DMS79 (cell line): Measurements from ENCODE around the gene NEK10.
"Not testable (repeated sequence)": the region's sequence is repeated elsewhere in the genome, so short reads cannot be mapped to it uniquely, and the experiment has no call there.

Source experiments
- DNase-seq: peaks from one replicate; lab custom pipeline; 2025; lab: John Stamatoyannopoulos, UW

The NEK10 gene, protein sequence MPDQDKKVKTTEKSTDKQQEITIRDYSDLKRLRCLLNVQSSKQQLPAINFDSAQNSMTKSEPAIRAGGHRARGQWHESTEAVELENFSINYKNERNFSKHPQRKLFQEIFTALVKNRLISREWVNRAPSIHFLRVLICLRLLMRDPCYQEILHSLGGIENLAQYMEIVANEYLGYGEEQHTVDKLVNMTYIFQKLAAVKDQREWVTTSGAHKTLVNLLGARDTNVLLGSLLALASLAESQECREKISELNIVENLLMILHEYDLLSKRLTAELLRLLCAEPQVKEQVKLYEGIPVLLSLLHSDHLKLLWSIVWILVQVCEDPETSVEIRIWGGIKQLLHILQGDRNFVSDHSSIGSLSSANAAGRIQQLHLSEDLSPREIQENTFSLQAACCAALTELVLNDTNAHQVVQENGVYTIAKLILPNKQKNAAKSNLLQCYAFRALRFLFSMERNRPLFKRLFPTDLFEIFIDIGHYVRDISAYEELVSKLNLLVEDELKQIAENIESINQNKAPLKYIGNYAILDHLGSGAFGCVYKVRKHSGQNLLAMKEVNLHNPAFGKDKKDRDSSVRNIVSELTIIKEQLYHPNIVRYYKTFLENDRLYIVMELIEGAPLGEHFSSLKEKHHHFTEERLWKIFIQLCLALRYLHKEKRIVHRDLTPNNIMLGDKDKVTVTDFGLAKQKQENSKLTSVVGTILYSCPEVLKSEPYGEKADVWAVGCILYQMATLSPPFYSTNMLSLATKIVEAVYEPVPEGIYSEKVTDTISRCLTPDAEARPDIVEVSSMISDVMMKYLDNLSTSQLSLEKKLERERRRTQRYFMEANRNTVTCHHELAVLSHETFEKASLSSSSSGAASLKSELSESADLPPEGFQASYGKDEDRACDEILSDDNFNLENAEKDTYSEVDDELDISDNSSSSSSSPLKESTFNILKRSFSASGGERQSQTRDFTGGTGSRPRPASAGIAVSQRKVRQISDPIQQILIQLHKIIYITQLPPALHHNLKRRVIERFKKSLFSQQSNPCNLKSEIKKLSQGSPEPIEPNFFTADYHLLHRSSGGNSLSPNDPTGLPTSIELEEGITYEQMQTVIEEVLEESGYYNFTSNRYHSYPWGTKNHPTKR

GRCh38 chr3:27368831-27369607 lies at the start of gene NEK10:
TSS of gene NEK10 (minus strand) at chr3:27369383. CDS start at chr3:27352882, 16,501 bp downstream.
- peak; percentile 33 for DNase-seq

GRCh38 chr3:27415202-27415601 lies 46.0 kb upstream of the NEK10 start:
- no peak for DNase-seq

DNA sequence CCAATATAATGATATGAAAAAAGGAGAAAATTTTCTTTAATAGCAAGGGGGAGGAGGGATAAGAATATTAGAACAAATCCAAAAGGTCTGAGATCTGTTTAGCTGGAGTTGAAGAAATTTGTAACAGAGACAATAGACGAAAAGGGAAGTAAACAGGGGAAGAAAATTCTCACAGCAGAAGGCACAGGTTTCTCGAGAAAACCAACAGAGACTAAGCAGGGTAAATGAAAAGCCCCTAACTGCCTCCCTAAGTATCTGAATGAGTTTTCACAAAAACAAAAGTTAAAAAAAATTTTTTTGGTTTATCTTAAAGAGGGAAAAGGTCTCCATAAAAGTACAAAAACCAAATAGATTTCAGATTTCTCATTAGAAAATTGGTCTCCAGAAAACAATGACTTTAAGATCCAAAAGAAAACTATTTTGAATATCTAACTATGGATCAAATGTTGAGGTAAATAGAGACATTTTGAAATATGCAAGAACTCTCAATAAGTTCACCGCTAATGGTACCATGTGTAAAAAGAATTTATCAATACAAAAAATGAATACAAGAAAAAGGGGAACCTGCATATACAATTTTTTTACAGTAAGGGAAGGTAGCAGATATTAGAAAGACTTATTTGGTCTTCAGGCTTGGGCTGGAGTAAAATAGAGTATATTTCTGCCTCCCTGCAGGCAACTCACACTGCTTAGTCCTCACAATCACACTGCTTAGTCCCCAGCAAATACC lies 23.9 kb upstream of the NEK10 start:
- DNase-seq, result no peak

DNA sequence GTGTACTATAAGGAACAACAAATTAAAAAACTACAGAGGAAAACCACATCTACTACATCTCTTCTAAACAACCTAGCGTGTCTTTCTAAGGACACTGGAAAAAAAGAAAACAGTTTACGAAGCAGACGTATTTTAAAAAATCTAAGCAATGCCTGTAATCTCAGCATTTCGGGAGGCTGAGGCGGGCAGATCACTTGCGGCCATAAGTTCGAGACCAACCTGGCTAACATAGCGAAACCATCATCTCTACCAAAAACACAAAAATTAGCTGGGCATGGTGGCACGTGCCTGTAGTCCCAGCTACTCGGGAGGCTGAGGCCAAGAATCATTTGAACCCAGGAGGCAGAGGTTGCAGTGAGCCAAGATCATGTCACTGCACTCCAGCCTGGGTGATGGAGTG lies 23.2 kb upstream of the NEK10 start:
- not testable (repeated sequence) for DNase-seq

- DNase-seq, result no peak
These were observed 22.6 kb upstream of the NEK10 start for GRCh38 chr3:27391796-27392195.

DNA sequence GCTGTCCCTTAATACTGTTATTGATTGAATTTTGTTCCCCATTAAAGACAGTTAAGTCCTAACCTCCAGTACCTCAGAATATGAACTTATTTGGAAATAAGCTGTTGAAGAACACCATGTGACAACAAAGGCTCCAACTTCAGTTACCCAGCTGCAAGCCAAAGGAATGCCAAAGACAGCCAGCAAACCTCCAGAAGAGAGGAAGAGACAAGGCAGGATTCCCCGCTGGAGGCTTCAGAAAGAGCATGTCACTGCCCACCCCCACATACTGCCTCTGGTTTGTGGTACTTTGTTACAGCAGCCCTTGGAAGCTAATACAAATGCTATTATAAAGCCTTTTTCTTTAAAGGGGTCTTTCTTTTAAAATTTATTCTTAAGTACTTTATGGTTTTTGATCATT lies 18.4 kb upstream of the NEK10 start:
- no peak for DNase-seq

DNA sequence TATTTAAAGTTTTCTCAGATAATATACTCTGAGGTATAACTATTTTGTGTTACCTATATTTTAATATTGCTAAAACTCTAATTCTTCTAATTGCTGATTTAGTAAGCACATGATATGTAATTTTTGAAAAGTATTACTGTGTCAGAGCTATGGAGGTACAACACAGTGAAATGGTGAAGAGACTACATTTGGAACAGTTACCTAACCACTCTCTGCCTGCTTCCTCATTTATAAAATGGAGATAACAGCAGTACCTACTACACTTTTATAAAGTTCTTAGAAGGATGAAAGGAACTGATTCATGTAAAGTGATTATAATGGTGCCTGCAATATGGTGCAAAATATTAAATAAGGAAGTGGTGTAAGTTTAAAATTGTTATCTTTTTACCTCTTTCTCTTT lies 16.3 kb upstream of the NEK10 start:
- DNase-seq, result no peak

DNA sequence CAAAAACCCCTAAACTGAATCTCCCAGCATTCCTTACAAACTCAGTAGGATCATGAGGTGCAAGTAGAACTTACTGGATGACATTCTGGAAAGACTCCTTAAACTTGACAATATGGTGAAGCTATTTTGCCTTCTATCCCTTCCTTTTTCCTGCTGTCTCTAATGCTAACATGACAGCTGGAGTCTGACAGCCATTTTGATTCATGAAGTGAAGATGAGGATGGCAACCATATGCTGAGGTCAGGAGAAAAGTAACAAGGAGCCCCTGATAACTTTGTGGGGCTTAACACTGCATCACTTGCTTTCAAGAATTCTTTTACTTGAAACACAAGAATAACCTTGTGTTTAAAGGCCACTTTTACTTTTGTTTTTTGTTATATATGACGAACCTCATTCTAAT lies 15.0 kb upstream of the NEK10 start:
- no peak for DNase-seq

DNA sequence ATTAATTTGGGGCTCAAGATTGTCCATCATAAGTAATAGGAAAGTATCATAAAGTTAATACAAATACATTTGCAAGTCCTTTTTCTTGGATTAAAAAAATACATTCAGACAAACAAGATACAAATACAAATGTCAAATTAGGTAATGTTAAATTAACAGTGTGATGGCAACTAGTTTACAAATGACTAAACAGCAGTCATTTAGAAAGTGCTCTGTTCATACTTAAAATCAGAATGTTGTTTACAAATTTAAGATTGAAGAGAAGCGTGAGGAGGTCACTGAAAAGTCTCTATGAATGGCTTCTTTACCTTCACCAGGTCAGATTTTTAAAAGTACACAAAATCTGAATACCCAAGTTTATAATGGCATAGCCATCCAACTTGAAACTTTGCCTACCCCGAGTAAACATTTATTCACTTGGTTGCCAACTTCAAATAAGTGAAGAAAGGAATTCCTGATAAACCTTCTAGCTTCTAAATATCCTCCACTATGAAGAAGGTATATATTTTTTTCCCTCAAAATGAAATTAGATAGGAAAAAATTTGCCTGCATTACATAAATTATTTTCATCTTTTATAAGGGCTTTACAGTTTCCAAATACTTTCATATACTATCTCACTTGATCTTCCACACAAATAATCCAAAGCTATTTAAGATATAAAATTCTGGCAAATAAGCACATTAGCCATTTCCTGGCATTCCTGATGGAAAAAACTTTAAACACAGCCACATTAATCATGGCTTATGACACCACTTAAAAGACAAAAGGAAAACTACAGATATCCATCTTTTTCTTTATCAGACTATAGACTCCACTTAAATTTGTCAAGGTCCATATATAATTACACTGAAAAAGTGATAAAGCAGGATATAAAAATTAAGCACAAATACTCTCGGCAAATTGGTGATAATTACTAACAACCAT lies 11.5 kb upstream of the NEK10 start:
- no peak for DNase-seq

DNA sequence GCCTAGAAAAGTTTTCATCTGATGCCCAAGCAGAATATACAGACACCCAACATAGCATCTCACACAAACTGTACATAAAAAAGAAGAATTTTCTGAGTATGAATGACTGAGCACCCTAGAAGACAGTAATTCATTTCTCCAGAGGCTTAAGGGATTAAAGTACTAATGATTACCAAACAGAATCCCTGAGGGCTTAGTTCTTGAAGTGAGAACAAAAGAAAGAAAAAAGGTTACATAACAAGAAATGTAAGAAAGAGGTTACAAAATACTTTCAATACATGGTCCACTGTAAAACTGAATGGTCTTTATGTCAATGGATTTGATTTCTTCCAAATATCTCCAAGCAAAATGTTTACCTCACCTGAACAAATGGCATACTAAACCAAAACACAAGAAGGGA lies 9.1 kb upstream of the NEK10 start:
- no peak for DNase-seq

- no peak for DNase-seq
These were observed 7.1 kb upstream of the NEK10 start for GRCh38 chr3:27376109-27376772.

DNA sequence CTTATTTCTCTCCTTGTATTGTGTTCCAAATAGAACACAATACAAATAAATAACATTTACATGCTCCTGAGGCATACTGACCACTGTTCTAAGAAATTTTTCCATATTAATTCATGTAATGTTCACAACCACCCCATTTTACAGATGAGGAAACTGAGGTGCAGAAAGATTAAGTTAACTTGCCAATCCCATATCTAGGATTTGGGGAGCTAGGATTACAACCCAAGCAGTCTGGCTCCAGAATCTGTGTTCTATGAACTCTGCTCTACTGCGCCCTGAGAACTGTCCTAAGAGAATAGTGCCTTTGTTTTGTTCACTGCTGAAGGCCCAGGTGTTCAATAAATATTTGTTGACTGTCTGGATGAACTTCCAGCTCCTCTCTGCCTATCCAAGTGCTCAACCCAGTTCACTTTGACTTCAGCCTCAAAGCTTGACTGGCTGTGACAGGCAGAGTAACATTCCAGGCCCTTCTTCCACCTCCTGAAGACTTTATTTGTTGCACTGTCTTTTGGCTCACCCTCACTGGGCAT lies 3.1 kb downstream of the NEK10 start:
- DNase-seq, result no peak

GRCh38 chr3:27360113-27361078 lies 8.8 kb downstream of the NEK10 start:
- no peak for DNase-seq

- DNase-seq, result no peak
These were observed 10.8 kb downstream of the NEK10 start for GRCh38 chr3:27358372-27358771.

DNA sequence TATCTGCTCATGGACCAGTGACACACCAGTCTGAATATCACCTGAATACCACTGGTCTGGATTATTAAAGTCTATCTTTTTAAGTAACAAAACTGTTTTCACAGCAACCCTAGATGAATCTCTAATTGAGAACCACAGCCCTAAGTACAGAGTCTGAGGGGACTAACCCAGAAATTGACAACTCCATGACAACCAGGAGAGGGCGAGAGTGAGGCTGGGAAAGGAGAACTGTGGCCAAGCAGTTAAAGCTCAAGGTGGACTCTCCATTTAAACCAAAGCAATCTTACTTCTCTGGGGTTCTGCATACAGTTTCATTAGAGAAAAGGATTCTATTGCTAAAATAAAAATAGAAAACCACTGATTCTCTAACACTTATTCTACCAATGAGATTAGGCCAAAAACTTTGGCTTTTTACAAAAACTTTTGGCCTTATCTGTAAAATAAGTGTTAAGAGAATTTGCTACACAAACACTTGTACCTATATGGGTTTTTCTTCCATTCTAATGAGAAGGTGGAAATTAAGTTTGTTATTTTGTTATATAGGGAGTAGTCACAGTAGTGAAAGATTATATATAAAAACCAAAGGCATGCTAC lies 11.4 kb downstream of the NEK10 start:
- DNase-seq, result no peak

DNA sequence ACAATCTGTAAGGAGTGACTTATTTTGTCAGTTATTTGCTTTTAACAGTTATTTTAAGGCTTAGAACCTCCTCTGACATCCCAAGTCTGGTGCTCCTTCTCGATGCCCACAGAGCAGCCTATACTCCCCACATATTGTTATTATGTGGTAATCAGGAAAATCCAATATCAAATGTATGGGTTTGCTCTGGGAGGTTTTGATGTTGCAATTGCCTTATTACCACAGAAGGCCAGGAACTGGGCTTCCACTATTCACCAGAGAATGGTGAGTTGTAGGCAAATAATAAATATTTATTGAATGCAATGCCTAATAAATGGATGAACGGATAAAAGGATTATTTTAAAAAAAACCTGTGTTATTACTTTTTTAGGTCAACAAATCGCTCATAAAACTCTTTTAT lies 12.2 kb downstream of the NEK10 start:
- no peak for DNase-seq

GRCh38 chr3:27354588-27355203 lies 14.5 kb downstream of the NEK10 start:
- no peak for DNase-seq
